RKO (cell line): ENCODE results near the gene DRD4.

Source experiments
- DNase-seq: peaks from one replicate; pipeline ENCODE4 v3.0.0-alpha.2; 2016; ENCODE audit warnings: low spot score

DRD4 gene

DNA sequence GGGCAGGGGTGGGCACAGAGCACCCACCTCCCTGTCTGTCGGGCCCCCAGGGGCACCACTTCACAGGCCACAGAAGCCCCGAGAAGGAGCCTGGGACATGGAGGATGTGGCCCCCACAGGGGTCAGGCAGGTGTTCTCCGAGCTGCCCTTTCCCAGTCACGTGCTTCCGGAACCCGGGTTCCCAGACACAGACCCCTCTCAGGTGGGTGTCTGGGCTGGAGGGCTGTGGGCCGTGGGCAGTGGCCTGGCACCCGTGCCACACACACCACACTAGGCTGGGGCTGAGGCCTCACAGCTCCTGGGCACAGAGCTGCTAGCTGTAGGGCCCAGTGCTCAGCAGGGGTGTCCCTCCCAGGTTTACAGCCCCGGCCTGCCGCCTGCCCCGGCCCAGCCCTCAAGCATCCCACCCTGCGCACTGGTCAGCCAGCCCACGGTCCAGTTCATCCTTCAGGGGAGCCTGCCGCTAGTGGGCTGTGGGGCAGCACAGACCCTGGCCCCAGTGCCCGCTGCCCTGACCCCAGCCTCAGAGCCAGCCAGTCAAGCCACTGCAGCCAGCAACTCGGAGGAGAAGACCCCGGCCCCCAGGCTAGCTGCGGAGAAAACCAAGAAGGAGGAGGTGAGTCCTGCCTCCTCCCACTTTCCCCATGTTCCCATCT, 26.8 kb upstream of the DRD4 start:
- no peak for DNase-seq

DNA sequence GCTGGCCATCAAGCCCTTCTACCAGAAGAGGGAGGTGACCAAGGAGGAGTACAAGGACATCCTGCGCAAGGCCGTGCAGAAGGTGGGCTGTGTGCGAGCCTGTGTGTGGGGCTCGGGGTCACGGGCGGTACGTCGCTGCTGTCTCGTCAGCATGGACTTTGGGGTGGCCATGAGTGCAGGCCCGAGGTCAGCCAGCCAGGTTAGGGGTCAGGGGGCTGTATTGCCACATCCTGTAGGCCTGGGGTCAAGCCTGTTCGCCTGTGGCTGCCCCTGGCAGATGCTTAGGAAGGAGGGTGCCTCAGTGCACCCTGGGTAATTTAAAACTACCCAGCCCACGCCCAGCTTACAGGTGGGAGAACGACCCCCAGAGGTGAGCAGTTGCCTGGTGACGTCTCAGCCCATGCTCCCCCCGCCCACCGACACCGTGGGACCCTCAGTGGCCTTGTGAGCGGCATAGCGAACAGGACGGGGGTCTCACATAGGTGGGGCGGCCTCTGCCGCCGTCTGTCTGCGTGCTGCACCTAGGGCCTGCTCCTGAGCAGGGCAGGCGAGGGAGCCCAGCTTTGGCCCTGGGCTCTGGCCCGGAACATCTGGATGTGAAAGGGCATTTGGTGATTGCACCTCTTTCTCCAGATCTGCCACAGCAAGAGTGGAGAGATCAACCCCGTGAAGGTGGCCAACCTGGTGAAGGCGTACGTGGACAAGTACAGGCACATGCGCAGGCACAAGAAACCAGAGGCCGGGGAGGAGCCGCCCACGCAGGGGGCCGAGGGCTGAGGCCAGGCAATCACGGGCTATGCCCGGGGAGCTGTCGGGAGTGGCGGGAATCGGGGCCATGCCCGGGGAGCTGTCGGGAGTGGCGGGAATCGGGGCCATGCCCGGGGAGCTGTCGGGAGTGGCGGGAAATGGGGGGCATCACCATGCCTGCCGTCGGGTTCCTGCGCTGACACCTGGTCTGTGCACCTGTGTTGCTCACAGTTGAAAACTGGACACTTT, 25.8 kb upstream of the DRD4 start:
- DNase-seq, result no peak

DNA sequence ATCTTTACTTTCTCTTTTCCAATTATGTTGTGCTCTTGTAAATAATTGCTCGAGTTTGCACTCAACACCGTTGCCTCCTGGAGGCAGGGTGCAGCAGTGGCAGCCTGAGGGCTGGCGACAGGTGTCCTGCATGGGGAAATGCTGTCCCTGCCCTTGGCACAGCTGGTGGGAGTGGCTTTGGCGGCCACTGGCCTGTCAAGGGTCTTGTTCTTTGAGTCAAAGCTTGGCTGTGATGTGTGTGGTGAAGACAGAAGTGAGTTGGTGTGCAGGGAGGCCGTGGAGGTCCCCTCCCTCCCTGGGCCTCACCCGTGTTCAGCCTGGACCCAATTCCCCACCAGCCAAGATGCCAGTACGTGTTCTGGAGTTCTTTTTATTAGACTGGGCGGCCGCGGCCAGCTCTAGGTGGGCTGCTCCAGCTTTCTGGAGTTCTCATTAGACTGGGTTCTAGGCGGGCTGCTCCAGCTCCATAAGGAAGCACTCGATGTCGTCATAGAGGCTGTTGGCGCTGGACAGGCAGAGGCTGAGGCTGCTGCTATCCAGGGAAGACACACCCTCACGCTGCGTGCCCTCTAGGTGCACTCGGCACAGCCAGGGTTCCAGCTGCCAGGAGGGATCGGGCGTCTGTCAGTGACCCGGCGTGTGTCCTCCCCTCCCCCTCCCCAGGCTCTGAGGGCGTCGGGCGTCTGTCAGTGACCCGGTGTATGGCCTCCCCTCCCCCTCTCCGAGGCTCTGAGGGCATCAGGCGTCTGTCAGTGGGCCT, 24.7 kb upstream of the DRD4 start:
- DNase-seq, result peak; percentile 60

DNA sequence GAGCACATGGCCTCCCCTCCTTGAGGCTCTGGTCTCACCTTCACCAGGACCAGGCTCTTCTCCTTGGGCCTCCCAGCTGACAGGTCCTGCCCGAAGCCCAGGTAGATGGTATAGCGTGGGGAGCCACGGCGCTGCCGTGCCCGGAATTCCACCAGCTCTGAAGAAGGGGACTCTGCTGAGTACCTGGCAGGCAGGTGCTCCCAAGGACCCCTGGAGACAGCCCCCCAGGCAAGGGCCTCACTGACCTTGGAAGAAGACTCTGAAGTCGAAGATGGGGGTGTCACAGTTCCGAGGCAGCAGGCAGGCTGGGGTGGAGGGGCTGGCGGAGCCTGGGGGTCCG, 24.1 kb upstream of the DRD4 start:
- DNase-seq, result no peak

DNA sequence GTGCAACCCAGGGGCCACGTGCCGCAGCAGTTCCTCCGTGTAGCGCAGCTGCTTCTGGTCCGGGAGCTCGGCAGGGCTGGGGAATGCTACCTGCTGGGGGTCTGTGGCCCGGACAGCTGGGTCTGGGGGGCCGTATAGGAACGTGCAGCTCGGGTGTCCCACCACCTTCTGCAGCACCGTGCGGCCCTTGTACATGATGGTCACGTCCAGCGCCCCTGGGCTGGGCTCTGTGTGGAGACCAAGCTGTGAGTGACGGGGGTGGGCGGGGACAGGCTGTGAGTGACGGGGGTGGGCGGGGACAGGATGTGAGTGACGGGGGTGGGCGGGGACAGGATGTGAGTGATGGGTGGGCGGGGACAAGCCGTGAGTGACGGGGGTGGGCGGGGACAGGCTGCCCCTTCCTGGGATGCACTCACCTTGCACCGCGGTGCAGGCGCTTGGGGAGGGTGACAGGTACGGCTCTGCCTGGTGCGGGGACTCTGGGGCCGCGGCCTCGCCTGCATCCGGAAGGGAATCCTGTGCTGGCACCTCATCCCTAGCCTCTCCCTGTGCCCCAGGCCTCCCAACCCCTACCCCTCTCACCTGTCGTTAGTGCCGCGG, 23.6 kb upstream of the DRD4 start:
- peak; percentile 69 for DNase-seq

DNA sequence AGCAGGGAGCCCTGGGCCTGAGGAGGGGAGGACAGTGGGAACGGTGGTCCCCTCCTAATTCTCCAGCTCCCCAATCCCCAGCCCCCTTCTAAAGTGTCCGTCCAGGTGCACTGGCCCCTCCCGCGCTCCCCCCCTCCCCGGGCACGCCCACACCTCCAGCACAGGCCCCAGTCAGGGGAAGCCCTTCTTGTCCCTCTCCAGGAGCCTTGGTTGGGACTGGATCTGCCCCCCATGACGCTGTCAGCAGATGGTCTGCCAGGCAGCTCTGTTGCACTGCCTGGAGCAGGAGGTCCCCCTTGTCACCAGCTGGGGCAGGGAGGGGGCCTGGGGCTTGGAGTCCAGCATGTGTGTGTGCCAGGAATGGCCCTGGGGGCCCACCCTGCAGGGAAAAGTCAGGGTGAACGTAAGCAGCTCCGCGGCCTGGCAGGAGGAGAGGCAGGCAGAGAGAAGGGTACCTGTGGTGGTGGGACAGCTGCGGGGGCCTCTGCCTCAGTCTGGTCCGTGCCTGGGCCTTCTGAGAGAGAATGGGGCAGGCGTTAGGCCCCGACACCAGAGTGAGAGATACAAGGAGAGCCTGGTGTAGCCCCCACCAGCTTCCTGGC, 22.9 kb upstream of the DRD4 start:
- DNase-seq, result no peak

DNA sequence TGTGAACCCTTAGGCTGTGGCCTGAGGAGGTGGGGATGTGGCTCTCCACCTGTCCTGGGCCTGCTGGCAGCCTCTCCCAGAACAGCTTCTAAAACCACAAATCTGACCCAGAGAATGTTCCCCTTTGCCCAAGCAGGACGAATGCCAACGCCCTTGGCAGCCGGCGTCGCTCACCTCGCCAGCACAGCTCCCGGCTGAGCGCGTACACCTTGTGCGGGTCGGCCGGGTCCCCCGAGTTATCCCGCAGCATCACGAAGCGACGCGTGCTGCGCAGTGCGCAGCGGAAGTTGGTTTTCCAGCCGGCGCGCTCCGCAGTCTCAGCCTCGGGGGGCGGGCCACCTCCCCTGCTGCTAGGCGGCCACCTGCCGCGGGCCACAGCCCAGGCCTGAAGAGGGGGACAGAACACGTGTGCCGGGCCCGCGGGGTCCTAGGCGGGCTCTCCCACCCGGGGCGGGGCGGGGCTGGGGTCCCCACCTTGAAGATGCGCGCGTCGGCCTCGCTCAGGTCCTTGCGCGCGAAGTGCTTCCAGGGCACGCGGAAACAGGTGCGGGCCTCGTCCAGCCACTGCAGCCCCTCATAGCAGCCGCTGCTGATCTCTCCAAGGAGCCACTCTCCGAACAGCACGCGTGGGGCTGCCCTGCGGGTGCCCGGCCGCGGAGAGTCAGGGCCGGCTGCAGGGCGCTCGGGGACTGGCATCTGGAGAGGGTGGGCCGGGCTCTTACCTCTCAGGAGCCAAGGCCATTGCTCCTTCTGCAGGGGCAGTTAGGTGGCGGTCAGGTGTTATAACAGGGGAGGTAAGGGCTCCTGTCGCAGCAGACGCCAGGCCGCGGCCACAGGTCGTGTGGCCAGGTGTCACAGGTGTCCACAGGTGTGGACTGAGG, 22.2 kb upstream of the DRD4 start:
- DNase-seq, result peak; percentile 25

DNA sequence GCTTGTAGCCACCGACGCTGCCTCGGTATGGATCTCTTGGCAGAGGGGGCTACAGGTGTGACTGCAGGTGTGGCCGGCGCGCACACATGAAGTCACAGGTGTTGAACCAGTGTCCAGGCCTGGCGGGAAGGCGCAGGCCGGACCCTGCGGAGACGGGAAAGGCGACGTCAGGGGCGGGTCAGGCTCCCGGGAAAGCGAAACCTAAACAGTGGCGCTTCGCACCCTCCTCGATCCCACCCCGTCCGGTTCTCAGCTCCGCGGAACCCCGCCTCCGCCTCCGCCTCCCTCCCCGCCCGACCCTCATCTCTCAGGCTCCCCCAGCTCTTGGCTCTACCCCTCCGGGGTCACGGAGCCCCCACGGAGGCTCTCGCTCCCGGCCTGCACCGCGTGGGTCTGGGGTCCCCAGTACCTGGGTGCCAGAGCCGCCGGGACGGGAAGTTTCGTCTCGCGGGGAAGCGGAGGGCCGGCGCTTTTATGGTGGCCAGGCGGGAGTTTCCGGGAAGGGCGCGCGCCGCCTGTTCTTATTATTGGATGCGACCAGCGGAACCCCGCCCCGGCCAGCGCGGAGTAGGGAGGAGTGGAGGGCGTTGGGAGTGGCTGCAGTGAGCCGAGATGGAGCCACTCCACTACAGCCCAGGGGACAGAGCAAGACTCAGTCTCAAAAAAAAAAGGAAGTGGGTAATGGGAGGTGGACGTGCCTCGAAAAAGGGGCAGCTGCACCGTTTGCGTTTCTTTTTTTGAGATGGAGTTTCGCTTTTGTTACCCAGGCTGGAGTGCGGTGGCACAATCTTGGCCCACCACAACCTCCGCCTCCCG, 21.4 kb upstream of the DRD4 start, which contains the start of gene IRF7:
IRF7 (minus strand) TSS at position 447 of the 816 bp plus-strand sequence. CDS start 586 bp downstream, outside the sequence.
- DNase-seq, result peak; percentile 87

DNA sequence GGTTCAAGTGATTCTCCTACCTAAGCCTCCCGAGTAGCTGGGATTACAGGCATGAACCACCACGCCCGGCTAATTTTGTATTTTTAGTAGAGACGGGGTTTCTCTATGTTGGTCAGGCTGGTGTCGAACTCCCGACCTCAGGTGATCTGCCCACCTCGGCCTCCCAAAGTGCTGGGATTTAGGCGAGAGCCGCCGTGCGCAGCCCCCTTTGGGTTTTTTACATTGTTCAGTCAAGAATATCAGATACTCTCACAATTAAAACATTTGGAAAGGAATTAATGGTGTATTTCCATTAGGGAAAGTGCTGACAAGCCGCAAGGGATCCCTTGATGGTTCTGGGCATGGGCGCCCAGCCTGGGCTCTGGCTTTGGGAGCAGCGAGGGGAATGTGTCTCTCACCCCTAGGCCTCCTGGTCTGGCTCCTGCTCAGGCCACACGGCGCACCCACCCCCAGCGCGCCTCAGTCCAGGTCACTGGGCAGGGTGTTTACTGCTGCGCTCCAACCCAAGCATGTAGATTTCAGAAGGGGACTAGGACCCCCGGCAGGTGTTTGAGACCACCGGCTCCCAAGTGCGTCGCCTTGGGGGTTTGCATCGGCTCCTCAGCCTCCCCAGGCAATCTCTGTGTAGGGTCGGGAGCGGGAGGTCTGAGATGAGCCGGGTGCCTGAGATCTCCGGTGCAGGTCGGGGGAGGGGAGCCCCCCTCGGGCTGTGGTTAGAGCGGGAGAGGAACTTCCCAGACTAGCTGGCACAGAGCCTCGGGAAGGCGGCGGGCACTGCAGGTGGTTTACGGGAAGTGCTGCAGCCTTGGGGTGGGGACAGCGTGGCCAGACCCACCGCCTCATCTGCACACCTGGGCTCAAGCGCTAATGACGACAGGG, 20.5 kb upstream of the DRD4 start:
- no peak for DNase-seq

DNA sequence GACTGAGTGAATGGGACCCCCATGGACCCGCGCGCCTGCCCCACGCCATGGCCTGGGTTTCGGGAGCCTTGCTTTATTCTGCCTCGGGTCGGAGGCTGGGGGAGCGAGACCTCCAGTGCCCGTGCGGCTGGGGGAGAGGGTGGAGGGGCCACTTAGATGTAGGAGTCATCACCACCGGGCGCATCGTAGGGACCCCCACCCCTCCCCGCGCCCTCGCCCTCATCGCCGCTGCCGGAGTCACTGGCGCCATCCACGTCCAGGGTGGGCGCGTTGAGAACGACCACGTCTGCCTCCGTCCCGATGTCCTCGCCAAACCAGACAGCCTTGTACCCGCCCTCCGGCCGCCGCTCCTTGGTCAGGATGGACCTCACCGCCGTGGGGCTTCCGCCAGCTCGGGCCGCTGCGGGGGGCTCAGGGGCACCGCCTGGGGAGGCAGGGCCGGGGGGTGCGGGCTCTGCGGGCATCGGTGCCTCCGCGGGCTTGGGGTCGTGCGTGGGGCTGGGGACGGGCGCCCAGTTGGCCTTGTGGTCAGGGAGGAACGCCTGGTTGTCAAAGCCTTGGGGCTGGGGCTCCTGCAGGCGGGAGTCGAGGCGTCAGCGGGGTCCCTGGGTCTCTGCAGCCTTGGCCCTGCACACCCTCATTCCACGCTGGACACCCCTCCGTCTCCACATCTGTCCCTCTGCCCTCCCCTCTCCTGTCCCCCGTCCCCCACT, 19.7 kb upstream of the DRD4 start:
- no peak for DNase-seq

DNA sequence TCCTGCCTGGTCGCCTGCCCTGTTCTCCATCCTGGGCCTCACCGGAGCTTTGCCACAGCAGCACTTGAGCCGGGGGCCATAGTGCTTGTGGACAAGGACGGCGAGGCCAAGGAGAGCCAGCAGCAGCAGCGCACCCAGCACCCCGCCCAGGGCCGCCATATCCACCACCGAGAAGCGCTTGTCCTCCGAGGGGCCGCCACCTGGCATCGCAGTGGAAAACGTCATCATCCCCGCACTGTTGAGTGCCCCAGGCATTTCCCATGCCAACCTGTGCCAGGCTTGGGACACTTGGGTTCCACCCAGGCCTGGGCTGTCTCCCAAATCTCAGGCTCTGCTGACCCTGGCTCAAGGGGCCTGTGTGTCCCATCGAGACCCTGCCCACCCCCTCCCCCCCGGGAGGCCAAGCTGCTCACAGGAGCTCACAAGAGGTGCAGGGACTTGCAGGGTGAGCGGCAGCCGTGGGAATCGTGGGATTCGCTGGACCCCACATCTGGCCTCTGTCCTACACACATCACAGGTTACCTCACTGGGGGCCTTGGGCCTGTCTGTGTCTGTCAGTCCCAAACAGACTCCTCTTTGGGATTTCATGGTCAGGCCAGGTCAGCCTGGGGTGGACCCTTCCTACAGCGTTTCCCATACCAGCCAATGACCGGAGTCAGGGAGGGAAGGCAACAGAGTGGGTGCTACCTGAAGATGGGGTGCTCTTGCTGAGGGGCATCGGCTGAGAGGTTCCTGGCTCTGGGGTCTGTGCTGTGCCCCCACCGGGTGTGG, 19.0 kb upstream of the DRD4 start:
- DNase-seq, result no peak

DNA sequence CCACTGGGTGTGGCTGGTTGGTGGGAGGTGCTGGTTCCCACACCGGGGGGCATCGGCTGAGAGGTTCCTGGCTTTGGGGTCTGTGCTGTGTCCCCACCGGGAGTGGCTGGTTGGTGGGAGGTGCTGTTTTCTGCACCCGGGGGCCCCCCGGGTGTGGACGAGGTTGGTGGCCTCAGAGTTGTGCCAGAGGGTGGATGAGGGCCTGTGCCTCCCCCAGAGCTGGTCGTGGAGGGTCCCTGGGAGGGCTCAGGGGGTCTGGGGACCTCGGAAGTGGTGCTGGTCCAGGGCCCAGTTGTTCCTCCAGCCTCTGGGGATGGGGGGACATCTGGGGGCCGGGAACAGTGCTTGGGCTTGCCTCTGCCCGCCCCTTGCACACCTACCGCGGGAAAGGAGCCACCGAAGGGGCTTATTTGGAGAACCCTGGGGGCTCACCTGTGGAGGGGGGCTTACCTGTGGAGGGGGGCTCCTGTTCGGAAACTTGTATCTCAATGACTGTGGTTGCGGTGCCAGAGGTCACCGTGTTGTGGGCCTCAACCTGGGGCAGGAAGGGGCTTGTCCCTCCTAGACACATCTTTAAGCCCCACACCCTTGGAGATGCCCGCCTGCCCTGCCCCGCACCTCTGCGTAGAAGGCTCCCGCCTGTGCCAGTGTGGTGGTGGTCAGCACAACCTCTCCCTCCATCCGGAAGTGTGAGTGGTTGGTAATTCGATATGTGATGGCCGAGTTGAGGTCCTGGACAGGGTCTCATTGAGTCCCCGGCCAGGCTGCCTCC, 18.0 kb upstream of the DRD4 start:
- DNase-seq, result no peak

DNA sequence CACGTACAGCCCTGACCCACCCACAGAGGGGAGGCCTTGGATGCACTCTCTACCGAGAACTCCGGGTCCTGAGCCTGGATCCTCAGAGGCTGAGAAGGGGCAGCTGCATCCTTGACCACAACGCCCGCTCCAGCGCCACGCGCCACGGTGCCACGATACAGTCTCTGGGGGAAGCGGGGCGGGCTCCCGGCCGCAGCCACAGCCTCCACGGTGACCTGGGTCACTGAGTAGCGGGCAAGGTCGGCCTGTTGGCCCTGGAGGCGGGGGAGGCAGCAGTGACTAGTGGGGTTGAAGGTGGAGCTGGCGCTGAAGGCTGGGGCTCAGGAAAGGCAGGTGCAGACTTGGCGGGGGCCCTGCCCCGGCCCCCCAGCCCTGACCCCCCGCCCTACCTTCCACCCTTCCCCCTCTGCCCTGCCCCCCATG, 17.4 kb upstream of the DRD4 start:
- DNase-seq, result no peak

DNA sequence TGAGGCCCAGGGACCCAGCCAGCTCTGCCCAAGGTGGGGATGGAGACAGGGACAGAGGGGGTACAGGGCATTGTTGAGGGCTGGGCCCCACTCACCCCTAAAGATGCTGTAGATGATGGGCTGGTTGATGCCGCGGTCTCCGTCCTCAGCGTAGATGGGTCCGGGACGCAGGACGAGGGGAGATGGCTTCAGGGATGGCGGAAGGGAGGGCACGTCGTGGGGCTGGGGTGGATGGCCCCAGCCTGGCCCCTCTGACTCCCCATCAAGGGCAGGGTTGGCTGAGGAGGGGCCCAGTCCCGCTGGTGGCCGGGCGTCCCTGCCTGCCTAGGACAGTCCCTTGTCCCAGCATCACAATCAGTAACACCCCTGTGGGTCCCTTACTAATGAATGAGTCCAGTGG, 16.9 kb upstream of the DRD4 start:
- DNase-seq, result no peak

DNA sequence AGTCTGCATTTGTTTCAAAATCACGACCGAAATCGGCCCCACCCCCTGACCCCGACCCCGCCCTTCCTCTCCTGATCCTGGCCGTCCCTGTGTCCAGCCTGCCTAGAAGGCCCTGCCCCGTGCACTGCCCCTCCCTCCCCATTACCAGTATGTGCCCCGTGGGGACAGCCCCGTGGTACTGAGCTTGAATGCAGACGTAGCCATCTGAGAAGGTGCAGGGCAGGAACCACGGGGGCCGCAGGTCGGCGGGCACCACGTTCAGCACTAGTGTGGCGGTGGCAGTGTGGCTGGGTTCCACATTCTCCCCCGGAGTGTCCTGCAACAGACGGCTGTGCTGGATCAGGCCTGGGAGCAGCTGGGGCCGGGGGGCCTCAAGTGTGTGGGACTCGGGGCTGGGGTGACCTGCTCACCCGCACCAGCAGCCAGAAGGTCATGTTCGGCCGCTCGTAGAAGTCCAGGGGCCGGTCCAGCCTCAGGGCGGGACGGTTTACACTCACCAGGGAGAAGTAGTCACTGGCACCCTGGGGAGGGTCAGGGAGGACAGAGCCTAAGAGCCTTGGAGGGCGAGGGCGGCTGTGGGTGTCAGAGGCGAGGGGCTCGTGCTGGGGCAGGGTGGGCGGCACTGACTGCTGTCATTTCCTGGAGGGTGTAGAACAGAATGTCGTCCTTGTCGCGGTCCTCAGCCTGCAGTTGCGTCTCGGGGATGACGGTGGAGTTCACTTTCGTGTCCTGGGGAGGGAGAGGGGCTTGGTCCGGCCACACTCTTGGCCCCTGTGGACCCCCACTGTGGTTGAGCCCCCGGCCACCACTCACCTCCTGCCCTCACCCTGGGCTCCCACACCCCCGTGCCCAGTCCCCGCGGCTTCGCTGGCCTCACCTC, 15.9 kb upstream of the DRD4 start:
- no peak for DNase-seq

DNA sequence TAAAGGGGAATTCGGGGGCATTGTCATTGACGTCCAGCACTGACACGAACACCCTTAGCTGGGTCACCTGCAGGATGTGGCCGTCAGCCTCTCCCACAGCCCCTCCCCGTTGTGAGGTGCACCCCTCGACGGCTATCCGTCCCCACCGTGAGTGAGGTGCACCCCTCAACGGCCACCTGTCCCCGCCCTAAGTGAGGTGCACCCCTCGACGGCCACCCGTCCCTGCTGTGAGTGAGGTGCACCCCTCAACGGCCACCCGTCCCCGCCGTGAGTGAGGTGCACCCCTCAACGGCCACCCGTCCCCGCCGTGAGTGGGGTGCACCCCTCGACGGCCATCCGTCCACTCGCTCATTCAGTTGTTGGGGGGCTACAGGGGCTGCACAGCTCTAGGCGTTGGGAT, 15.2 kb upstream of the DRD4 start:
- DNase-seq, result no peak
